Mesenchymal stem cell (in vitro differentiated cells and primary cell): ENCODE results near the gene LAMA4.
"Not testable (repeated sequence)": the region's sequence is repeated elsewhere in the genome, so short reads cannot be mapped to it uniquely, and the experiment has no call there.

ENCODE experiments used
- DNase-seq: peaks from one replicate; pipeline ENCODE4 v3.0.0-alpha.2; 2013
- H2AFZ ChIP-seq: one replicate; pipeline ENCODE4 v1.6.1; 2013; ENCODE audit warnings: low read depth, mild to moderate bottlenecking, control low read depth, inconsistent platforms, low read length, moderate library complexity
- H2AK5ac ChIP-seq: 2 replicates; pipeline ENCODE4 v1.6.1; 2013; ENCODE audit warnings: low read length, moderate library complexity, mild to moderate bottlenecking, inconsistent platforms; ENCODE audit not compliant: severe bottlenecking
- H2BK120ac ChIP-seq: one replicate; pipeline ENCODE4 v1.6.1; 2013; ENCODE audit warnings: low read depth, mild to moderate bottlenecking, inconsistent platforms, low read length, moderate library complexity
- H2BK12ac ChIP-seq, 2 experiments: one replicate each; pipeline ENCODE4 v1.6.1; 2013; ENCODE audit warnings: inconsistent platforms in 2 of 2, low read length in 2 of 2, mild to moderate bottlenecking in 2 of 2, moderate library complexity in 2 of 2, control low read depth in 1 of 2
- H2BK15ac ChIP-seq: one replicate; pipeline ENCODE4 v1.6.1; 2013; ENCODE audit warnings: mild to moderate bottlenecking, low read depth, inconsistent platforms; ENCODE audit not compliant: poor library complexity, severe bottlenecking
- H2BK5ac ChIP-seq: 2 replicates; pipeline ENCODE4 v1.6.1; 2013; ENCODE audit warnings: low read depth, mild to moderate bottlenecking, low read length, control low read depth, inconsistent platforms; ENCODE audit not compliant: poor library complexity, severe bottlenecking
- H3K14ac ChIP-seq, 2 experiments: one replicate each; pipeline ENCODE4 v1.6.1; 2013; ENCODE audit warnings: inconsistent platforms in 2 of 2, low read length in 2 of 2, control low read depth in 1 of 2, mild to moderate bottlenecking in 1 of 2, moderate library complexity in 1 of 2
- H3K18ac ChIP-seq, 2 experiments: one replicate each; pipeline ENCODE4 v1.6.1; 2013; ENCODE audit warnings: inconsistent platforms in 2 of 2, low read length in 2 of 2, control low read depth in 1 of 2, low read depth in 1 of 2, mild to moderate bottlenecking in 1 of 2
- H3K23ac ChIP-seq, 2 experiments: one replicate each; pipeline ENCODE4 v1.6.1; 2013; ENCODE audit warnings: inconsistent platforms in 2 of 2, low read length in 2 of 2, mild to moderate bottlenecking in 2 of 2, moderate library complexity in 2 of 2, control low read depth in 1 of 2
- H3K27ac ChIP-seq: 2 replicates; pipeline ENCODE4 v1.5.1; 2013; ENCODE audit warnings: mild to moderate bottlenecking, moderate library complexity, low read length, control low read depth, inconsistent platforms; ENCODE audit not compliant: poor library complexity, severe bottlenecking
- H3K27me3 ChIP-seq, 2 experiments: 2 replicates each; pipeline versions ENCODE4 v1.6.1 to v1.7.0; 2013; ENCODE audit warnings: low read length in 2 of 2, mild to moderate bottlenecking in 2 of 2, moderate library complexity in 2 of 2, control low read depth in 1 of 2, inconsistent platforms in 1 of 2; ENCODE audit not compliant: control insufficient read depth in 1 of 2, insufficient read depth in 1 of 2
- H3K36me3 ChIP-seq, 2 experiments: 2 replicates each; pipeline versions ENCODE4 v1.6.1 to v1.7.0; 2013; ENCODE audit warnings: low read length in 2 of 2, control low read depth in 1 of 2, inconsistent platforms in 1 of 2, low read depth in 1 of 2, mild to moderate bottlenecking in 1 of 2; ENCODE audit not compliant: insufficient read depth in 2 of 2, control insufficient read depth in 1 of 2
- H3K4ac ChIP-seq, 2 experiments: one replicate each; pipeline ENCODE4 v1.6.1; 2013; ENCODE audit warnings: inconsistent platforms in 2 of 2, low read length in 2 of 2, mild to moderate bottlenecking in 2 of 2, moderate library complexity in 2 of 2, control low read depth in 1 of 2, low read depth in 1 of 2
- H3K4me1 ChIP-seq: 2 replicates; pipeline ENCODE4 v1.6.1; 2013; ENCODE audit warnings: low read depth, low read length, control low read depth; ENCODE audit not compliant: control insufficient read depth, insufficient read depth
- H3K4me2 ChIP-seq: 2 replicates; pipeline ENCODE4 v1.6.1; 2013; ENCODE audit warnings: low read length, mild to moderate bottlenecking, inconsistent platforms; ENCODE audit not compliant: poor library complexity, severe bottlenecking
- H3K4me3 ChIP-seq, 2 experiments: 2 replicates each; pipeline versions ENCODE4 v1.5.1 to v1.7.0; 2013; ENCODE audit warnings: low read length in 2 of 2, mild to moderate bottlenecking in 2 of 2, control low read depth in 1 of 2, low read depth in 1 of 2; ENCODE audit not compliant: insufficient read depth in 1 of 2
- H3K79me1 ChIP-seq: replicated peaks from 2 replicates; pipeline ENCODE4 v1.6.1; 2013; ENCODE audit warnings: mild to moderate bottlenecking, control low read depth, low read length, inconsistent platforms; ENCODE audit not compliant: poor library complexity, severe bottlenecking
- H3K9ac ChIP-seq: 2 replicates; pipeline ENCODE4 v1.7.0; 2013; ENCODE audit warnings: mild to moderate bottlenecking, low read length, moderate library complexity
- H3K9me3 ChIP-seq: 2 replicates; pipeline ENCODE4 v1.7.0; 2013; ENCODE audit warnings: mild to moderate bottlenecking, low read length; ENCODE audit not compliant: control insufficient read depth
- H4K8ac ChIP-seq: one replicate; pipeline ENCODE4 v1.6.1; 2013; ENCODE audit warnings: inconsistent platforms, mild to moderate bottlenecking, low read length, moderate library complexity
- H4K91ac ChIP-seq: one replicate; pipeline ENCODE4 v1.6.1; 2013; ENCODE audit warnings: mild to moderate bottlenecking, low read length, inconsistent platforms
- WGBS: methylation state at CpG from one replicate; pipeline ENCODE4 v1.1.7; 2013; ENCODE audit warnings: mixed read lengths; 5-methylcytosine and 5-hydroxymethylcytosine counted together

Gene LAMA4

GRCh38 chr6:112113431-112113830, 140.9 kb downstream of the LAMA4 start:
- H3K4me1 ChIP-seq: peaks cover 6% of the 10 kb centered on the region
- no peak overlapping the region for H2AFZ ChIP-seq
- H3K36me3 ChIP-seq: peaks cover 0 to 100% of the 10 kb centered on the region in 2 experiments
- H2BK15ac ChIP-seq: no peak overlapping the region
- no peak overlapping the region for H3K4me2 ChIP-seq
- H3K9me3 ChIP-seq: no peaks in the 10 kb centered on the region
- H2AK5ac ChIP-seq: no peak overlapping the region
- H3K79me1 ChIP-seq: no peaks in the 10 kb centered on the region
- no peak overlapping the region for H3K27ac ChIP-seq
- WGBS: 21% methylated on average over 3 of the region's 3 CpGs
- no peak overlapping the region for H3K14ac ChIP-seq
- H4K8ac ChIP-seq: no peak overlapping the region
- peak; percentile 54 for DNase-seq
- no peaks in the 10 kb centered on the region for H3K27me3 ChIP-seq
- H3K23ac ChIP-seq: no peak overlapping the region
- H3K4ac ChIP-seq: no peak overlapping the region
- H3K9ac ChIP-seq: no peak overlapping the region
- no peak overlapping the region for H2BK120ac ChIP-seq
- no peak overlapping the region for H4K91ac ChIP-seq
- H2BK12ac ChIP-seq: no peak overlapping the region
- no peak overlapping the region for H2BK5ac ChIP-seq
- no peak overlapping the region for H3K4me3 ChIP-seq
- H3K18ac ChIP-seq: no peak overlapping the region

DNA sequence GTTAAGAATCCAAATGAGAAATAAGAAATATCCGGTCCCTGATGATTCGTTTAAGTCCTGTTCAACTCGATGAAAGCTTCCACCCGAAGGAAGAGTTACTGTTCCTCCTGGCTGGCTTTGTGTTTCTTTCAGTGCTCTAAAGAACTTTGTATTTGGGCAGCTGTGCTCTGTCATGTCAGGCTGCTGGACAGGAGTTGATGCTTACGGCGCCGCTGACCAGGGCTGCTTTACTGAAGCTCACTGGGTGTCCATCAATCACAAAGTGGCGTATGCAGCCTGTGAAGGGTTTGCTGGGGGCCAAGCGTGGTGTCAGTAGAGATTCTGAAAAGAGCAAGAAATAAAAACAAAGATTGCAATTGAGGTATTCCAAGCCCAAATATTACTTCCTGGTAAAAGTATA, 145.1 kb downstream of the LAMA4 start:
- no peak overlapping the region for H3K14ac ChIP-seq
- H3K36me3 ChIP-seq: peaks cover 0 to 94% of the 10 kb centered on the region in 2 experiments
- H4K8ac ChIP-seq: no peak overlapping the region
- H2AFZ ChIP-seq: no peak overlapping the region
- H3K4ac ChIP-seq: no peak overlapping the region
- H4K91ac ChIP-seq: no peak overlapping the region
- no peak overlapping the region for H2BK120ac ChIP-seq
- 40% methylated on average over 8 of the region's 9 CpGs for whole genome bisulfite sequencing
- H3K4me2 ChIP-seq: no peak overlapping the region
- H2BK12ac ChIP-seq: no peak overlapping the region
- H3K23ac ChIP-seq: no peak overlapping the region
- H3K9ac ChIP-seq: no peak overlapping the region
- H2BK15ac ChIP-seq: no peak overlapping the region
- H3K9me3 ChIP-seq: no peaks in the 10 kb centered on the region
- peaks cover 2% of the 10 kb centered on the region for H3K4me1 ChIP-seq
- no peak overlapping the region for H2BK5ac ChIP-seq
- H3K18ac ChIP-seq: no peak overlapping the region
- no peaks in the 10 kb centered on the region for H3K79me1 ChIP-seq
- no peak overlapping the region for H3K27ac ChIP-seq
- H2AK5ac ChIP-seq: no peak overlapping the region
- peak; percentile 17 for DNase-seq
- H3K27me3 ChIP-seq: no peaks in the 10 kb centered on the region
- no peak overlapping the region for H3K4me3 ChIP-seq

- Histone ChIP-seq H3K23ac (no peak overlapping the region), H3K9ac (no peak overlapping the region), H3K4ac (no peak overlapping the region), H2BK15ac (no peak overlapping the region), H3K9me3 (no peaks in the 10 kb centered on the region), H3K4me2 (no peak overlapping the region), H4K8ac (no peak overlapping the region), H2BK5ac (no peak overlapping the region), H3K4me3 (no peak overlapping the region), H2BK12ac (no peak overlapping the region), H3K18ac (no peak overlapping the region), H3K36me3 (peaks cover 3 to 89% of the 10 kb centered on the region in 2 experiments), H3K79me1 (no peaks in the 10 kb centered on the region), H3K14ac (no peak overlapping the region), H2BK120ac (no peak overlapping the region), H2AK5ac (no peak overlapping the region), H2AFZ (no peak overlapping the region), H3K27me3 (no peaks in the 10 kb centered on the region), H3K4me1 (peaks cover 2% of the 10 kb centered on the region), H4K91ac (no peak overlapping the region), H3K27ac (no peak overlapping the region)
- WGBS: 86% methylated on average over 1 of the region's 2 CpGs
- DNase-seq: no peak
Measured at GRCh38 chr6:112106562-112106961, 147.8 kb downstream of the LAMA4 start.

GRCh38 chr6:112106026-112106425, 148.3 kb downstream of the LAMA4 start:
- H3K79me1 ChIP-seq, H3K23ac ChIP-seq, H3K9ac ChIP-seq, H3K27ac ChIP-seq, H2AFZ ChIP-seq, H4K91ac ChIP-seq, H4K8ac ChIP-seq, H2BK12ac ChIP-seq, H3K27me3 ChIP-seq, H3K9me3 ChIP-seq, H3K14ac ChIP-seq, H2BK15ac ChIP-seq, H3K4ac ChIP-seq, H3K4me2 ChIP-seq, DNase-seq, H3K4me3 ChIP-seq, H3K4me1 ChIP-seq, H3K18ac ChIP-seq, H2BK120ac ChIP-seq, H2BK5ac ChIP-seq, H2AK5ac ChIP-seq: not testable (repeated sequence)
- no CpG with 5 or more reads among the region's 2 CpGs for WGBS
- peaks cover 3 to 89% of the 10 kb centered on the region in 2 experiments for H3K36me3 ChIP-seq
